ENCODE data around the gene CIDEC. TPM values are rescaled to one million over a fixed set of nuclear protein-coding genes. Genes with fewer than 3 reads are reported as not detected.
"Not testable (repeated sequence)": the region's sequence is repeated elsewhere in the genome, so short reads cannot be mapped to it uniquely, and the experiment has no call there.

Gene CIDEC
- total and polyA plus RNA-seq, 2 experiments from 2014 or later = not detected

- Histone ChIP-seq H3K79me2 (replicated peaks; ENCODE audit: insufficient read depth) (no peaks in the 10 kb centered on the region), H3K27ac (ENCODE audit: low read depth) (no peak overlapping the region), H3K36me3 (ENCODE audit: insufficient read depth) (no peaks in the 10 kb centered on the region), H3F3A (replicated peaks; ENCODE audit: low read depth) (no peaks in the 10 kb centered on the region), H3K4me1 (ENCODE audit: insufficient read depth) (no peaks in the 10 kb centered on the region; the same call in 1 of the 2 replicates), H3K4me3 (no peak overlapping the region), H4K20me1 (replicated peaks; ENCODE audit: insufficient read depth) (no peaks in the 10 kb centered on the region), H3K4me2 (no peak overlapping the region), H3K9me2 (ENCODE audit: insufficient read depth) (no peaks in the 10 kb centered on the region), H2AFZ (no peak overlapping the region), H3K27me3 (ENCODE audit: insufficient read depth) (0 out of 2 replicates have a peak, but pooled peaks cover 2% of the 10 kb centered on the region)
- H3K9me3 Mint-ChIP-seq = no peaks in the 10 kb centered on the region
- peaks cover 5% of the 10 kb centered on the region for H3K4me1 Mint-ChIP-seq
- ATAC-seq (no peak), DNase-seq (ENCODE audit: low spot score) (no peak)
- TF ChIP-seq NANOG (IDR thresholded peaks at IDR 0.05; ENCODE audit: borderline replicate concordance) (no peak), ZNF331 (CRISPR knock-in tag; IDR thresholded peaks at IDR 0.05; ENCODE audit: low read depth) (no peak), ZNF114 (CRISPR knock-in tag; IDR thresholded peaks at IDR 0.05) (no peak)
- no peak overlapping the region for H3K4me3 Mint-ChIP-seq
- H3K36me3 Mint-ChIP-seq (ENCODE audit: low read depth) = no peaks in the 10 kb centered on the region
- peaks cover 15% of the 10 kb centered on the region for H3K27me3 Mint-ChIP-seq (ENCODE audit: insufficient read depth, low read depth, poor library complexity)
- no peak overlapping the region for H3K27ac Mint-ChIP-seq
Observed at GRCh38 chr3:9866639-9867038, 13.4 kb downstream of the CIDEC start.

- H3K4me1 ChIP-seq (ENCODE audit: insufficient read depth); H3K9me2 ChIP-seq (ENCODE audit: insufficient read depth); H3K4me3 ChIP-seq; H2AFZ ChIP-seq; ATAC-seq; H3K27ac Mint-ChIP-seq; H3K27ac ChIP-seq (ENCODE audit: low read depth); H3F3A ChIP-seq (replicated peaks; ENCODE audit: low read depth); H3K27me3 ChIP-seq (ENCODE audit: insufficient read depth); H3K4me3 Mint-ChIP-seq; H3K4me2 ChIP-seq; H3K36me3 Mint-ChIP-seq (ENCODE audit: low read depth); H3K9me3 Mint-ChIP-seq; H3K36me3 ChIP-seq (ENCODE audit: insufficient read depth); DNase-seq (ENCODE audit: low spot score); H4K20me1 ChIP-seq (replicated peaks; ENCODE audit: insufficient read depth); H3K79me2 ChIP-seq (replicated peaks; ENCODE audit: insufficient read depth): not testable (repeated sequence)
- peaks cover 13% of the 10 kb centered on the region for H3K4me1 Mint-ChIP-seq
- H3K27me3 Mint-ChIP-seq (ENCODE audit: insufficient read depth, low read depth, poor library complexity) = peaks cover 15% of the 10 kb centered on the region
Observed at GRCh38 chr3:9865125-9865637, 14.9 kb downstream of the CIDEC start.

GRCh38 chr3:9864200-9864927 lies 15.7 kb downstream of the CIDEC start:
- Histone ChIP-seq H3F3A (replicated peaks; ENCODE audit: low read depth) (no peaks in the 10 kb centered on the region), H3K4me1 (ENCODE audit: insufficient read depth) (peaks cover 3% of the 10 kb centered on the region; the same call in 1 of the 2 replicates), H3K79me2 (replicated peaks; ENCODE audit: insufficient read depth) (no peaks in the 10 kb centered on the region), H4K20me1 (replicated peaks; ENCODE audit: insufficient read depth) (no peaks in the 10 kb centered on the region), H3K9me2 (ENCODE audit: insufficient read depth) (no peaks in the 10 kb centered on the region), H3K27me3 (ENCODE audit: insufficient read depth) (0 out of 2 replicates have a peak, but pooled peaks cover 2% of the 10 kb centered on the region), H2AFZ (no peak overlapping the region), H3K27ac (ENCODE audit: low read depth) (no peak overlapping the region), H3K4me2 (no peak overlapping the region), H3K36me3 (ENCODE audit: insufficient read depth) (no peaks in the 10 kb centered on the region), H3K4me3 (no peak overlapping the region)
- TF ChIP-seq ZNF331 (CRISPR knock-in tag; IDR thresholded peaks at IDR 0.05; ENCODE audit: low read depth) (no peak), EZH2 (IDR thresholded peaks at IDR 0.05; ENCODE audit: low read depth, unreplicated experiment) (no peak)
- ATAC-seq (no peak), DNase-seq (ENCODE audit: low spot score) (no peak)
- Mint-ChIP-seq H3K4me3 (no peak overlapping the region), H3K27me3 (ENCODE audit: insufficient read depth, low read depth, poor library complexity) (peaks cover 11% of the 10 kb centered on the region), H3K36me3 (ENCODE audit: low read depth) (no peaks in the 10 kb centered on the region), H3K27ac (no peak overlapping the region), H3K9me3 (no peaks in the 10 kb centered on the region), H3K4me1 (peaks cover 14% of the 10 kb centered on the region)

Data from GM23338 (cell line).